Measurements from ENCODE around the gene ANXA9. TPM values are rescaled to one million over a fixed set of nuclear protein-coding genes. Genes with fewer than 3 reads are reported as not detected.

ANXA9 gene
- polyA plus RNA-seq, 1 donor, result 2.5 TPM

- no peak for DNase-seq (ENCODE audit: low read depth)
Measured at GRCh38 chr1:151003180-151003579, 21.1 kb downstream of the ANXA9 start.

GRCh38 chr1:151005729-151006319 is 23.7 kb downstream of the ANXA9 start:
- no peak for DNase-seq (ENCODE audit: low read depth)

- DNase-seq (ENCODE audit: low read depth), result peak; percentile 68
Measured at GRCh38 chr1:151006327-151007052, 24.4 kb downstream of the ANXA9 start, which contains the start of gene MINDY1. Gene MINDY1 (minus strand): TSS chr1:151006902. CDS start chr1:151002617, 4,285 bp downstream.

GRCh38 chr1:151007853-151008243 is 25.8 kb downstream of the ANXA9 start:
- DNase-seq (ENCODE audit: low read depth), result no peak

- DNase-seq (ENCODE audit: low read depth), result peak; percentile 93
Measured at GRCh38 chr1:151008244-151009205, 26.4 kb downstream of the ANXA9 start, which contains the start of gene PRUNE1. Gene PRUNE1 (plus strand): TSS chr1:151008449. CDS start chr1:151008633, 184 bp downstream.

- no peak for DNase-seq (ENCODE audit: low read depth)
Measured at GRCh38 chr1:151009206-151009587, 27.1 kb downstream of the ANXA9 start.

GRCh38 chr1:151009674-151010345 is 27.7 kb downstream of the ANXA9 start:
- no peak for DNase-seq (ENCODE audit: low read depth)

- no peak for DNase-seq (ENCODE audit: low read depth)
Measured at GRCh38 chr1:151010346-151010726, 28.2 kb downstream of the ANXA9 start.

- DNase-seq (ENCODE audit: low read depth), result no peak
Measured at GRCh38 chr1:151011154-151011850, 29.2 kb downstream of the ANXA9 start.

- no peak for DNase-seq (ENCODE audit: low read depth)
Measured at GRCh38 chr1:151012684-151013471, 30.8 kb downstream of the ANXA9 start.

GRCh38 chr1:151013518-151013917 is 31.4 kb downstream of the ANXA9 start:
- DNase-seq (ENCODE audit: low read depth), result no peak

- no peak for DNase-seq (ENCODE audit: low read depth)
Measured at GRCh38 chr1:151024540-151025146, 42.6 kb downstream of the ANXA9 start.

- no peak for DNase-seq (ENCODE audit: low read depth)
Measured at GRCh38 chr1:151026460-151026859, 44.4 kb downstream of the ANXA9 start.

GRCh38 chr1:151032164-151032563 is 50.1 kb downstream of the ANXA9 start:
- DNase-seq (ENCODE audit: low read depth), result no peak

GRCh38 chr1:151035167-151035566 is 53.1 kb downstream of the ANXA9 start:
- no peak for DNase-seq (ENCODE audit: low read depth)

GRCh38 chr1:151036356-151036755 is 54.3 kb downstream of the ANXA9 start, which contains the start of gene BNIPL:
Gene BNIPL (plus strand): TSS chr1:151036586. CDS start chr1:151036726, 140 bp downstream.
- DNase-seq (ENCODE audit: low read depth), result no peak

- DNase-seq (ENCODE audit: low read depth), result no peak
Measured at GRCh38 chr1:151037032-151037431, 54.9 kb downstream of the ANXA9 start.

- DNase-seq (ENCODE audit: low read depth), result no peak
Measured at GRCh38 chr1:151039521-151039920, 57.4 kb downstream of the ANXA9 start.

GRCh38 chr1:151043163-151043562 is 61.1 kb downstream of the ANXA9 start:
- DNase-seq (ENCODE audit: low read depth), result no peak

All from forelimb muscle (tissue), 1 donor.